ENCODE results near the gene KCNC3.

DNA sequence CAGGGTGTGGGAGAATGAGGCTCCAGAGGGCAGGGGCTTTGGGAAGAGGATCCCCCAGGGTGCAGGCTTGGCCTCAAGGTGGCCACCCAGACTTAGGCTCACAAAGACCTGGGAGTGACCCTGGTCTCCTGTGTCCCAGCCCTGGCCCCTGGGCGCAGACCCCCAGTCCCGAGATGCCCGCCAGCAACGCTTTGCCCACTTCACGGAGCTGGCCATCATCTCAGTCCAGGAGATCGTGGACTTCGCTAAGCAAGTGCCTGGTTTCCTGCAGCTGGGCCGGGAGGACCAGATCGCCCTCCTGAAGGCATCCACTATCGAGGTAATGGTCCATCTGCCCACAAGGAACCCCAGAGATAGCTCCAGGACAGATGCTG, 49.7 kb upstream of the KCNC3 start:
- TF ChIP-seq, protein P1, sequence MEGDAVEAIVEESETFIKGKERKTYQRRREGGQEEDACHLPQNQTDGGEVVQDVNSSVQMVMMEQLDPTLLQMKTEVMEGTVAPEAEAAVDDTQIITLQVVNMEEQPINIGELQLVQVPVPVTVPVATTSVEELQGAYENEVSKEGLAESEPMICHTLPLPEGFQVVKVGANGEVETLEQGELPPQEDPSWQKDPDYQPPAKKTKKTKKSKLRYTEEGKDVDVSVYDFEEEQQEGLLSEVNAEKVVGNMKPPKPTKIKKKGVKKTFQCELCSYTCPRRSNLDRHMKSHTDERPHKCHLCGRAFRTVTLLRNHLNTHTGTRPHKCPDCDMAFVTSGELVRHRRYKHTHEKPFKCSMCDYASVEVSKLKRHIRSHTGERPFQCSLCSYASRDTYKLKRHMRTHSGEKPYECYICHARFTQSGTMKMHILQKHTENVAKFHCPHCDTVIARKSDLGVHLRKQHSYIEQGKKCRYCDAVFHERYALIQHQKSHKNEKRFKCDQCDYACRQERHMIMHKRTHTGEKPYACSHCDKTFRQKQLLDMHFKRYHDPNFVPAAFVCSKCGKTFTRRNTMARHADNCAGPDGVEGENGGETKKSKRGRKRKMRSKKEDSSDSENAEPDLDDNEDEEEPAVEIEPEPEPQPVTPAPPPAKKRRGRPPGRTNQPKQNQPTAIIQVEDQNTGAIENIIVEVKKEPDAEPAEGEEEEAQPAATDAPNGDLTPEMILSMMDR (IDR thresholded peaks at IDR 0.05; ENCODE audit: low read length): no peak
- no peak for TF ChIP-seq EZH2 (IDR thresholded peaks at IDR 0.05; ENCODE audit: borderline replicate concordance, low read length)
